SK-N-SH (cell line): ENCODE data around the gene USP17L28.
"Not testable (repeated sequence)": the region's sequence is repeated elsewhere in the genome, so short reads cannot be mapped to it uniquely, and the experiment has no call there.

Experiments used
- EP300 ChIP-seq, 2 experiments: IDR thresholded peaks; 2 replicates each; pipeline versions ENCODE4 v1.4.0 to v1.6.1; 2012; ENCODE audit warnings: borderline replicate concordance in 1 of 2, low read depth in 1 of 2, low read length in 1 of 2
- TF ChIP-seq, protein P1 (sequence below): fragments of 150-350 bp; IDR thresholded peaks from 2 replicates; pipeline ENCODE4 v1.6.1; 2017; ENCODE audit warnings: antibody characterized with exemption, low read length, low read depth, borderline replicate concordance
- TF ChIP-seq, protein P2 (sequence below): fragments of 200-600 bp; sonication (generic); IDR thresholded peaks from 2 replicates; pipeline ENCODE4 v1.6.1; 2017; ENCODE audit warnings: antibody characterized with exemption, mild to moderate bottlenecking, moderate library complexity

DNA sequence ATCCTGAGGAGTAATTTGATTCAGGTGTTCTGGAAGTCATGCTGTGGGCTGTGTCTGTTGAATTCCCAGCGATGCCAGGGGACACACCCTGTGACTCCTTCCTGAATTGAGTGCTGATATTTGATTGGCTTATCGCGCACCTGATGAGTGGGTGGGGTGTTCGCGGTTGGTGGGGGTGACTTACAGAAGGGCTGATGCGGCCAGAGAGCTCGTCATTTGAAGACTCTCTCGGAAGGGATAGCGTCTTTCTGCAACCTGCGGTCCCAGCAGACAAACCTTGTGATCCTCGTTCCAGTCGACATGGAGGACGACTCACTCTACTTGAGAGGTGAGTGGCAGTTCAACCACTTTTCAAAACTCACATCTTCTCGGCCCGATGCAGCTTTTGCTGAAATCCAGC lies 23.8 kb upstream of the USP17L28 start, which contains the start of gene USP17L24:
- TF ChIP-seq, protein P1, sequence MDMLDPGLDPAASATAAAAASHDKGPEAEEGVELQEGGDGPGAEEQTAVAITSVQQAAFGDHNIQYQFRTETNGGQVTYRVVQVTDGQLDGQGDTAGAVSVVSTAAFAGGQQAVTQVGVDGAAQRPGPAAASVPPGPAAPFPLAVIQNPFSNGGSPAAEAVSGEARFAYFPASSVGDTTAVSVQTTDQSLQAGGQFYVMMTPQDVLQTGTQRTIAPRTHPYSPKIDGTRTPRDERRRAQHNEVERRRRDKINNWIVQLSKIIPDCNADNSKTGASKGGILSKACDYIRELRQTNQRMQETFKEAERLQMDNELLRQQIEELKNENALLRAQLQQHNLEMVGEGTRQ: not testable (repeated sequence)
- not testable (repeated sequence) for TF ChIP-seq EP300 (IDR thresholded peaks at IDR 0.05; ENCODE audit: borderline replicate concordance in 1 of 2, low read depth in 1 of 2, low read length in 1 of 2)
- TF ChIP-seq, protein P2, sequence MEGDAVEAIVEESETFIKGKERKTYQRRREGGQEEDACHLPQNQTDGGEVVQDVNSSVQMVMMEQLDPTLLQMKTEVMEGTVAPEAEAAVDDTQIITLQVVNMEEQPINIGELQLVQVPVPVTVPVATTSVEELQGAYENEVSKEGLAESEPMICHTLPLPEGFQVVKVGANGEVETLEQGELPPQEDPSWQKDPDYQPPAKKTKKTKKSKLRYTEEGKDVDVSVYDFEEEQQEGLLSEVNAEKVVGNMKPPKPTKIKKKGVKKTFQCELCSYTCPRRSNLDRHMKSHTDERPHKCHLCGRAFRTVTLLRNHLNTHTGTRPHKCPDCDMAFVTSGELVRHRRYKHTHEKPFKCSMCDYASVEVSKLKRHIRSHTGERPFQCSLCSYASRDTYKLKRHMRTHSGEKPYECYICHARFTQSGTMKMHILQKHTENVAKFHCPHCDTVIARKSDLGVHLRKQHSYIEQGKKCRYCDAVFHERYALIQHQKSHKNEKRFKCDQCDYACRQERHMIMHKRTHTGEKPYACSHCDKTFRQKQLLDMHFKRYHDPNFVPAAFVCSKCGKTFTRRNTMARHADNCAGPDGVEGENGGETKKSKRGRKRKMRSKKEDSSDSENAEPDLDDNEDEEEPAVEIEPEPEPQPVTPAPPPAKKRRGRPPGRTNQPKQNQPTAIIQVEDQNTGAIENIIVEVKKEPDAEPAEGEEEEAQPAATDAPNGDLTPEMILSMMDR: not testable (repeated sequence)
